COLO668 (cell line): ENCODE results near the gene TLE3.
A peak's percentile ranks its signal among the peaks of the same experiment; 100 is the strongest.

Experiments
- DNase-seq: peaks from one replicate; lab custom pipeline; 2025; ENCODE audit not compliant: unreplicated experiment; lab: John Stamatoyannopoulos, UW

Gene TLE3

GRCh38 chr15:70013656-70014313, 83.9 kb downstream of the TLE3 start:
- DNase-seq = no peak

- no peak for DNase-seq
Observed at GRCh38 chr15:70012895-70013294, 84.8 kb downstream of the TLE3 start.

GRCh38 chr15:70008697-70009290, 88.9 kb downstream of the TLE3 start:
- no peak for DNase-seq

- DNase-seq = no peak
Observed at GRCh38 chr15:70006259-70007147, 91.2 kb downstream of the TLE3 start.

- no peak for DNase-seq
Observed at GRCh38 chr15:70004826-70005225, 92.9 kb downstream of the TLE3 start.

GRCh38 chr15:70002897-70003296, 94.8 kb downstream of the TLE3 start:
- DNase-seq = no peak

- no peak for DNase-seq
Observed at GRCh38 chr15:70001859-70002258, 95.9 kb downstream of the TLE3 start.

- no peak for DNase-seq
Observed at GRCh38 chr15:69999392-70000085, 98.2 kb downstream of the TLE3 start.

- DNase-seq = no peak
Observed at GRCh38 chr15:69998541-69999391, 99.0 kb downstream of the TLE3 start.

- peak; percentile 90 for DNase-seq
Observed at GRCh38 chr15:69997813-69998212, 99.9 kb downstream of the TLE3 start.
